Measurements from ENCODE around the gene ARHGAP31.
"Not testable (repeated sequence)": the region's sequence is repeated elsewhere in the genome, so short reads cannot be mapped to it uniquely, and the experiment has no call there.

The ARHGAP31 gene

GRCh38 chr3:119352034-119352609, 57.9 kb downstream of the ARHGAP31 start:
- DNase-seq, result no peak

GRCh38 chr3:119352863-119353527, 58.8 kb downstream of the ARHGAP31 start:
- DNase-seq, result no peak

GRCh38 chr3:119355608-119356007, 61.4 kb downstream of the ARHGAP31 start:
- DNase-seq, result not testable (repeated sequence)

DNA sequence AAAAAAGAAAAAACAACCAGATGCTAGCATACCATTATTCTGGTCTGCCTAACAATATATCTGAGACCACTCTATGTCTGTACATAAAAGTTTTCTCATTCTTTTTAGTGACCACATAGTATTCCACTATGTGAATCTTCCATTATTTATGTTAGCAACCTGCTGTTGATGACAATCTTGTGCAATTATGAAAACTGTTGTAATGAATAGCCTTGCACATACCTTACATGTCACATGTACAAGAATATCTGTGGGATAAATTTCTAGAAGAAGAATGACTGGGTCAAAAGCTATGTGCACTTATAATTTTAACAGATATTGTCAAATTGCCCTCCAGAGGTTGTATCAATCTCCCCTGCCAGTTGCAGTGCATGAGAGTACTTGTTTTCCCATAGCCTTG, 62.5 kb downstream of the ARHGAP31 start:
- DNase-seq, result no peak

DNA sequence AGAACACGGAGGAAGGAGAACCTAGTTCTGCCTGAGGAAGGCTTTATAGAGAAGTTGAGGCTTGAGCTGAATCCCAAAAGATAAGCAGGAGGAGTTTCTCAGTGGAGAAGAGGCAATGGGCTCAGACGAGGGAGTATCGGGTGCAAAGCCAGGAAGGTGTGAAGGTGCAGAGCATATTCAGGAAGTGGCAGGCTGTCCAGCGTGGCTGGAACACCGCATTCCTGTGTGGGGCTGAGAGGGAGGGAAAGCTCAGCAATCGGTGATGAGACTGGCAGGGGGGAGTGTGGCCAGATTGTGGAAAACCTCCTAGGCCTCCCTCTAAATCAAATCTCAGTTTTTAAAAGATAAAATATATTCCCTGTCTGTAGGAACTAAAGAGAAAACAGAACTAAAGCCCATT, 63.0 kb downstream of the ARHGAP31 start:
- no peak for DNase-seq

- DNase-seq, result no peak
These were observed 65.5 kb downstream of the ARHGAP31 start for GRCh38 chr3:119359476-119360326.

DNA sequence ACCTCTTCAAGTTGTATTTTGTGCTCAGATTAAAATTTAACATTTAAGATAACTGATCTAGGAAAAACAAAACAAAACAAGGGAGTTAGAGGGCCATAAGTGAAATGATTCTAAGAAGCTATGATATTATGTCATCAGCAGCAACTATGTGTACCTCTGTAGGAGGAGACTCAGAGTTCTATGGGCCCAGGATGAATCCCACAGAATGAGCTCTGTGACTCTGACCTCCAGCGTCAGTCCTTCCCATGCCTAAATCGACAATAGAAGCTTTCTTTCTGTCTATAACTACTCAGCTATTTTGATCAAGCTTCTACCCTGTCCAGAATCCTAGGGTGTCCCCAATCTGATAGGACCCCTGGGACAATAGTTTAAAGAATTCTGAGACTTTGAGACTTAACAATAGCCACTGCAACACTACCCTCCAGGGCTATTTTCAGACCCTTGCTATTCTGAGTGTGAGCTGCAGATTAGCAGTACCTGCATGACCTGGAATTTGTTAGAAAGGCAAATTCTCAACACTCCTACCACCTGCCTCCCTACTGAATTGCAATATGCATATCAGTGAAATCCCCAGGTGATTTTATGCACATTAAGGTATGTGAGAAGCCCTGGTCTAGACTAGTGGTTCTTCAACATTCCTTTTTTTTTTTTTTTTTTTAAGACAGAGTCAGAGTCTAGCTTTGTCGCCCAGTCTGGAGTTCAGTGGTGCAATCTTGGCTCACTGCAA, 66.7 kb downstream of the ARHGAP31 start:
- no peak for DNase-seq

- no peak for DNase-seq
These were observed 67.8 kb downstream of the ARHGAP31 start for GRCh38 chr3:119362010-119362409.

DNA sequence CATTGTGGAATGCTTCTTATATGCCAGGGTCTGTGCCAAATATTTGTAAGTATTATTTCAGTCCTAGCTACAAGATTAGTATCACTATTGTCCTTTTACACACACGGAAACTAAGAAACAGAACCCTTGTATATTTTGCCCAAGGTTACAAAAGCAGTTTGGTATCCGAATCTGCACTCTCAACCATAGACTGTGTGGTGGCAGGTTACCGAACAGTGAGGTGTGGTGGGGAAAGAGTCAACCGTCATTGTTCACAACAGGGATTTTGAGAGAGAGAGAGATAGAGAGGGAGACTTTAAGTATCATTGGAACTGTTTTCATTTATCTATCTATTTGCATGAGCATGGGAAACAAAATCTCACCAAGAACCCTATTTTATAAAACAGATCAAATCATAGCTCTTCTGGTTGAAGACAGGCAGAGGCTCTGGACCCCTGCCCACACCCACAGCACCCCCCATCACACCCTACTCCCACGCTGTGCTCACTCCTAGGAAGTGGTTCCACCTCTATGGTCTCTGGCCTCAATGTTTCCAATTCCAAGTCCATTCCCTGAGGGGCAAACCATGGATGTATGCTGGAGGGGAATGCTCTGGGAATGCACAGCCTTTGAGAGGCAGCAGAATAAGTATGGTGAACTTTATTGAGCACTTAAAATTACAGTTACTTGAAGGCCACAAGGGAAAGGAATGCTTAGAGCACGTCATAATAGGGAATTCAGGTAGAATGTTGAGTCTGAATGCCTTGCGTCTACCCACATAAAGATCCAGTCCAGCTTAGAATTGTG, 69.0 kb downstream of the ARHGAP31 start:
- DNase-seq, result no peak

GRCh38 chr3:119364401-119364800, 70.2 kb downstream of the ARHGAP31 start:
- DNase-seq, result no peak

GRCh38 chr3:119365418-119365817, 71.2 kb downstream of the ARHGAP31 start:
- no peak for DNase-seq

- no peak for DNase-seq
These were observed 72.8 kb downstream of the ARHGAP31 start for GRCh38 chr3:119367000-119367399.

GRCh38 chr3:119368298-119368697, 74.1 kb downstream of the ARHGAP31 start:
- DNase-seq, result no peak

DNA sequence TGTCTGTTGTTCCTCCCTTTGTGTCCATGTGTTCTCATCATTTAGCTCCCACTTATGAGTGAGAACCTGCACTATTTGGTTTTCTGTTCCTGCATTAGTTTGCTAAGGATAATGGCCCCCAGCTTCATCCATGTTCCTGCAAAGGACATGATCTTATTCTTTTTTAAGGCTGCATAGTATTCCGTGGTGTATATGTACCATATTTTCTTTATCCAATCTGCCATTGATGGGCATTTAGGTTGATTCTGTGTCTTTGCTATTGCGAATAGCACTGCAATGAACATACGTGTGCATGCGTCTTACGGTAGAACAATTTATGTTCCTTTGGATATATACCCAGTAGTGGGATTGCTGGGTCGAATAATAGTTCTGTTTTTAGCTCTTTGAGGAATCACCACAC, 77.6 kb downstream of the ARHGAP31 start:
- not testable (repeated sequence) for DNase-seq

DNA sequence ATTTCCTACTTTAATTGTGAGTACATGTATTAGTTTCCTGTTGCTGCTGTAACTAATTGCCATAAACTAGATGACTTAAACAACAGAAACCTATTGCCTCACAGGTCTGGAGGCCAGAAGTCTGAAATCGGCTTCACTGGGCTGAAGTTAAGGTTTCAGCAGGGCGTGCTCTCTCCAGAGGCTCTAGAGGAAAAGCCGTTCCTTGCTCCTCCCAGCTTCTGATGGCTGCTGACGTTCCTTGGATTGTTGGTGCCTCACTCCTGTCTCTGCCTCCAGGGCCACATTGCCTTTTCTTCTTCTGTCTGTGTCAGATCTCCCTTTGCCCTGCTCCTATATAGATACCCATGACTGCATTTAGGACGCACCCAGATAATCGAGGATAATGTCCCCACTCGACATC, 80.9 kb downstream of the ARHGAP31 start:
- DNase-seq, result no peak

DNA sequence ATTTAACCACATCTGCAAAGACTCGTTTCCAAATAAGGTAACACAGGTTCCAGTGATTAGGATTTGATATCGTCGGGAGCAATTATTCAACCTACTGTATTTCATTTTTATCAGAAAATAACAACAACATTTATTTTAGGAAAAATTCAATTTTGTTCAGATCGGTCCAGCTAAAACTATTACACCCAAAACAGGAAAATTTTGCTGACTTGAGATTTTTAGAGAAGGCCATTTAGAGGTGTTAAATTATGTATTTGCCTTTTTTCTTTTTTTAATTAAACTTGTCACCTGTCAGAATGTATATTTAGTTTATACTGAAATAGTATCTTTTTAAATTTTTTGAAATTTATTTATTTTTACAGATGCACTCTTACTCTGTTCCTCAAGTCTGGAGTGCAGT, 81.3 kb downstream of the ARHGAP31 start:
- DNase-seq, result no peak

GRCh38 chr3:119376758-119377157, 82.6 kb downstream of the ARHGAP31 start:
- no peak for DNase-seq

- DNase-seq, result no peak
These were observed 84.1 kb downstream of the ARHGAP31 start for GRCh38 chr3:119378259-119378803.

DNA sequence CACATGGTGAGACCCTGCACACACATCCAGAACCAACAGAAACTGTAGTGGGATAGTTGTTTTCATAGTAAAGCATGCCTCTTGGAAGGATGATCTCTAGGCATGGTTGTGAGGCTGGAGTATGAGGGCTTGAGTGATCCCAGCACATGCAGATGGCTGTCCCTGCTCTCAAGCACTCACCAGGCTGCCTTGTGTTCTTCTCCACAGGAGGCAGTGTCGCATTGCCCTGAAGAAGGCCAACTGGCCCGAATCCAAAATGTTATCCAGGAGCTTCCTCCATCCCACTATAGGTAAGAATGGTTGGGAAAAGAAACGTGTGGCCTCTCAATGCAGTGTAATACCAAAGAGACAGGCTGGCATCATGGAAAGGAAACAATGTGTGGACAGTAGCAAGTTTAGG, 86.5 kb downstream of the ARHGAP31 start:
- DNase-seq, result no peak

GRCh38 chr3:119382134-119382533, 88.0 kb downstream of the ARHGAP31 start:
- no peak for DNase-seq

GRCh38 chr3:119388577-119388976, 94.4 kb downstream of the ARHGAP31 start:
- DNase-seq, result no peak

DNA sequence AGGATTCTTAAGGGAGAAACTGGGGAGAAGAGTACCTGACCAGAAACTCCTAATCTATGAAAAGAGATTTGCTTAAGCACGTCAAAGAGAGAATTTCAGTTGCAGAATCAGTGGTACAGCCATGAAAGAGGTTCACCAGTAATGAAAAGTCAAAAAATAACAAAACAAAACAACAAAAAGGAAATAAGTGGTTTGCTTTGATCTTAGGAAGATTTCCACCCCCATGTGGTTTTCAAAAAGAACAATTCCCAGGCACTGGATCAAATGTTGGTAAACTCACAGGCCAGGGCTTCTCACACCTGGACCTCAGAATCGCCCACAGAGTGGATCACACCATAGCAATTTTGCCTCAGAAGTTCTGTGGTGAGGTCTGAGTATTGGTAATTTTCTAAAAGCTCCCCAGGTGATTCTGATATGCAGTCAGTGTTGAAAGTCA, 101.8 kb downstream of the ARHGAP31 start:
- DNase-seq, result no peak

Measured in DMS153 (cell line).